Thyroid gland (tissue), 4 donors: ENCODE measurements around the gene CD300LB.

Experiments
- POLR2A ChIP-seq, 2 donors: fragments of 450-650 bp; IDR thresholded peaks; one replicate each; pipeline ENCODE4 v1.6.1; 2017; ENCODE audit warnings: antibody characterized with exemption in 2 of 2, mild to moderate bottlenecking in 2 of 2, moderate library complexity in 1 of 2
- TF ChIP-seq, protein P1 (sequence below), 6 experiments: fragments of 200-600 bp in 3 of 6; fragments of 450-650 bp in 3 of 6; sonication (generic) in 3 of 6; IDR thresholded peaks; one replicate each; pipeline ENCODE4 v1.5.1; 2016 to 2019; ENCODE audit warnings: antibody characterized with exemption in 6 of 6, mild to moderate bottlenecking in 2 of 6, inconsistent platforms in 1 of 6, moderate library complexity in 1 of 6

DNA sequence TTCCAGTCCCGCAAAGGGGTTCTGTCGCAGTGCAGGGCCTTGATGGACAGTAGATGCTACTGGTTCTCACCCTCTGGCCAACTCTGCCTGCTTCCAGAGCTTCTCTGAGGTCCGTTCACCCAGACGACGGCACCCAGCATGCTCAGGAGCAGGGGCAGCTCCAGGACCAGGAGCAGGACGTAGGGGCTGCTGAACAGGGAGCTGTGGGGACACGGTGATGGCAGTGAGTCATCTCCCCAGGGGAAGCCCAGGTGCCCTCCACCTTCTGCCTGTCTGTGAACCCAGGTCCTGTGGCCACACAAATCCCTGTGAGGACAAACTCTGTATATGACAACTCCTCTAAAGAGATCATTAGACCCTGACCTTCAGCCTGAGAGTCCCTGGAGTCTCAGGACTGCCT, 18.1 kb upstream of the CD300LB start:
- TF ChIP-seq, protein P1, sequence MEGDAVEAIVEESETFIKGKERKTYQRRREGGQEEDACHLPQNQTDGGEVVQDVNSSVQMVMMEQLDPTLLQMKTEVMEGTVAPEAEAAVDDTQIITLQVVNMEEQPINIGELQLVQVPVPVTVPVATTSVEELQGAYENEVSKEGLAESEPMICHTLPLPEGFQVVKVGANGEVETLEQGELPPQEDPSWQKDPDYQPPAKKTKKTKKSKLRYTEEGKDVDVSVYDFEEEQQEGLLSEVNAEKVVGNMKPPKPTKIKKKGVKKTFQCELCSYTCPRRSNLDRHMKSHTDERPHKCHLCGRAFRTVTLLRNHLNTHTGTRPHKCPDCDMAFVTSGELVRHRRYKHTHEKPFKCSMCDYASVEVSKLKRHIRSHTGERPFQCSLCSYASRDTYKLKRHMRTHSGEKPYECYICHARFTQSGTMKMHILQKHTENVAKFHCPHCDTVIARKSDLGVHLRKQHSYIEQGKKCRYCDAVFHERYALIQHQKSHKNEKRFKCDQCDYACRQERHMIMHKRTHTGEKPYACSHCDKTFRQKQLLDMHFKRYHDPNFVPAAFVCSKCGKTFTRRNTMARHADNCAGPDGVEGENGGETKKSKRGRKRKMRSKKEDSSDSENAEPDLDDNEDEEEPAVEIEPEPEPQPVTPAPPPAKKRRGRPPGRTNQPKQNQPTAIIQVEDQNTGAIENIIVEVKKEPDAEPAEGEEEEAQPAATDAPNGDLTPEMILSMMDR (IDR thresholded peaks at IDR 0.05): no peak
- TF ChIP-seq POLR2A (IDR thresholded peaks at IDR 0.05): no peak
